ENCODE measurements around the gene PIK3R2. TPM values are rescaled to one million over a fixed set of nuclear protein-coding genes. Genes with fewer than 3 reads are reported as not detected.

PIK3R2 gene
- total RNA-seq, 2 donors from 2014 or later = 18.9 to 21.8 TPM

DNA sequence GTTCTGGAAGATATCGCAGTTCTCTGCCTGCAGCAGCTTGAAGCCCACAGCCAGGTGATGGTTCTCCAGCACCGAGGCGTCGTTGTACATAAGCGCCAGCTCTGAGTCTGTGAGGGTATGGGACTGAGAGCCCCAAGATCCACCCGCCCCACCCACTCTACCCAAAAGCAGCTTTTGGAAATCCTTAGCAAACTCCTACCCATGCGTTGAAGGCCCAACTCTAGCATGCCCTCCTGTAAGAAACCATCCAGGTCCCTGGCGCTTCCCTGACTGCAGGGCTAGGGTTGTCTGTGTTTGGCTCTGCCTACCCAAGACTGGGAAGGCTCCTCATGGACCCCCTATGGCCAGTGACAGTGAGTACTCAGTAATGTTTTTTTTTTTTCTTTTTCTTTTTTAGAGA is 63.8 kb downstream of the PIK3R2 start:
- WGBS, 2 donors = 91 to 93% methylated on average over 7 to 8 of the region's 8 CpGs
- Histone ChIP-seq H3K27me3 (no peaks in the 10 kb centered on the region), H3K4me1 (no peaks in the 10 kb centered on the region), H3K9me3 (no peaks in the 10 kb centered on the region), H3K4me3 (no peak overlapping the region), H3K27ac (no peak overlapping the region), H3K36me3 (replicated peaks in 1 of 2; ENCODE audit: insufficient read depth in 1 of 2, low read depth in 2 of 2) (no peaks in the 10 kb centered on the region)
- no peak for ATAC-seq
- intact Hi-C loops (cut with DNase I) = no loop called here
- DNase-seq = no peak
- TF ChIP-seq, protein P1, sequence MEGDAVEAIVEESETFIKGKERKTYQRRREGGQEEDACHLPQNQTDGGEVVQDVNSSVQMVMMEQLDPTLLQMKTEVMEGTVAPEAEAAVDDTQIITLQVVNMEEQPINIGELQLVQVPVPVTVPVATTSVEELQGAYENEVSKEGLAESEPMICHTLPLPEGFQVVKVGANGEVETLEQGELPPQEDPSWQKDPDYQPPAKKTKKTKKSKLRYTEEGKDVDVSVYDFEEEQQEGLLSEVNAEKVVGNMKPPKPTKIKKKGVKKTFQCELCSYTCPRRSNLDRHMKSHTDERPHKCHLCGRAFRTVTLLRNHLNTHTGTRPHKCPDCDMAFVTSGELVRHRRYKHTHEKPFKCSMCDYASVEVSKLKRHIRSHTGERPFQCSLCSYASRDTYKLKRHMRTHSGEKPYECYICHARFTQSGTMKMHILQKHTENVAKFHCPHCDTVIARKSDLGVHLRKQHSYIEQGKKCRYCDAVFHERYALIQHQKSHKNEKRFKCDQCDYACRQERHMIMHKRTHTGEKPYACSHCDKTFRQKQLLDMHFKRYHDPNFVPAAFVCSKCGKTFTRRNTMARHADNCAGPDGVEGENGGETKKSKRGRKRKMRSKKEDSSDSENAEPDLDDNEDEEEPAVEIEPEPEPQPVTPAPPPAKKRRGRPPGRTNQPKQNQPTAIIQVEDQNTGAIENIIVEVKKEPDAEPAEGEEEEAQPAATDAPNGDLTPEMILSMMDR (IDR thresholded peaks at IDR 0.05) = no peak
- TF ChIP-seq POLR2A (IDR thresholded peaks at IDR 0.05) = no peak

DNA sequence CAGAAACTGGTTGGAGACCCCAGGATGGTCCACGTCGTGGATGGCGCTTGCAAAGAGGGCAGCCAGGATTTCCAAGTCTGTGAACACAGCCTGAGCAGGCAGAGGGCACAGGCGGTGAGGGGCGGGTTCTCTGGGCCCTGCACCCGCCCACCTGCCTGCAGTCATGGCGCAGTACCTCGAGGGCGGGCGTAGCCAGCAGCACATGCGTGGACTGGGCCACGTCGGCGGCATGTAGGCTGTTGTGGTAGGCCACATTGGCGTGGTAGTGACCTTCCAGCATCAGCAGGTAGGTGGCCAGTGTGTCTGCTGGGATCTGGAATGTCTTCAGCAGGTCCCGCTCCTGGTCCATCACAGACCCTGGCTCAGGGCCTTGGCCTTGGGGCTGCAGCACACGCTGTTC is 65.2 kb downstream of the PIK3R2 start:
- H3K27ac ChIP-seq = no peak overlapping the region
- no peaks in the 10 kb centered on the region for H3K27me3 ChIP-seq
- intact Hi-C loops (cut with DNase I) = no loop called here
- H3K4me3 ChIP-seq = no peak overlapping the region
- WGBS, 2 donors = 75 to 85% methylated on average over 7 to 17 of the region's 17 CpGs
- no peaks in the 10 kb centered on the region for H3K4me1 ChIP-seq
- no peak for DNase-seq
- H3K36me3 ChIP-seq (replicated peaks in 1 of 2; ENCODE audit: insufficient read depth in 1 of 2, low read depth in 2 of 2) = no peaks in the 10 kb centered on the region
- ATAC-seq = no peak
- no peaks in the 10 kb centered on the region for H3K9me3 ChIP-seq
- TF ChIP-seq POLR2A (IDR thresholded peaks at IDR 0.05) = no peak
- TF ChIP-seq, protein P1 (IDR thresholded peaks at IDR 0.05) = no peak

GRCh38 chr19:18218600-18218999 is 65.6 kb downstream of the PIK3R2 start:
- TF ChIP-seq POLR2A (IDR thresholded peaks at IDR 0.05) = no peak
- TF ChIP-seq, protein P1 (IDR thresholded peaks at IDR 0.05) = no peak
- DNase-seq = no peak
- ATAC-seq = no peak
- Histone ChIP-seq H3K36me3 (replicated peaks in 1 of 2; ENCODE audit: insufficient read depth in 1 of 2, low read depth in 2 of 2) (no peaks in the 10 kb centered on the region), H3K9me3 (no peaks in the 10 kb centered on the region), H3K27me3 (no peaks in the 10 kb centered on the region), H3K4me1 (no peaks in the 10 kb centered on the region), H3K4me3 (no peak overlapping the region), H3K27ac (no peak overlapping the region)
- intact Hi-C loops (cut with DNase I) = no loop called here
- 79 to 90% methylated on average over 1 to 3 of the region's 3 CpGs for WGBS, 2 donors

Small RNA genes lying within 50 kb of the gene (small RNA-seq; reads per million reads assigned to genes)
- gene IFI30 = not detected

Other genes starting within 250 kb of the PIK3R2 start
- 10 to 100 TPM; 25.2 to 84.0 TPM for gene CCDC124, start 220.1 kb upstream of the PIK3R2 start, total RNA-seq
- gene KCNN1, start 186.1 kb upstream of the PIK3R2 start, total RNA-seq = not detected
- gene ARRDC2, start 145.0 kb upstream of the PIK3R2 start, total RNA-seq = 10 to 100 TPM; 23.1 to 30.1 TPM
- gene IL12RB1, start 66.2 kb upstream of the PIK3R2 start, total RNA-seq = 1 to 10 TPM in 1 of 2 donors, not detected in 1; 1.0 TPM
- 10 to 100 TPM; 17.6 to 35.3 TPM for gene MAST3, start 55.4 kb upstream of the PIK3R2 start, total RNA-seq
- gene IFI30, start 20.6 kb downstream of the PIK3R2 start, total RNA-seq = 10 to 100 TPM; 30.3 to 32.9 TPM
- 1 to 10 TPM; 3.4 to 5.6 TPM for gene MPV17L2, start 40.1 kb downstream of the PIK3R2 start, total RNA-seq
- gene RAB3A, start 50.9 kb downstream of the PIK3R2 start, total RNA-seq = 1 to 10 TPM in 1 of 2 donors, under 1 TPM in 1; 0.52 to 8.2 TPM
- gene PDE4C, start 73.3 kb downstream of the PIK3R2 start, total RNA-seq = under 1 TPM; under 0.01 to 0.26 TPM
- gene IQCN, start 121.3 kb downstream of the PIK3R2 start, total RNA-seq = 1 to 10 TPM; 5.6 to 7.0 TPM
- 100 to 1,000 TPM; 250 to 607 TPM for gene JUND, start 128.5 kb downstream of the PIK3R2 start, total RNA-seq
- gene LSM4, start 169.9 kb downstream of the PIK3R2 start, total RNA-seq = 10 to 100 TPM; 45.7 to 94.6 TPM
- 10 to 100 TPM; 22.1 to 37.6 TPM for gene PGPEP1, start 187.4 kb downstream of the PIK3R2 start, total RNA-seq
- gene GDF15, start 233.0 kb downstream of the PIK3R2 start, total RNA-seq = 10 to 100 TPM; 40.5 to 86.1 TPM
- 1 to 10 TPM in 1 of 2 donors, not detected in 1; 4.4 TPM for gene LRRC25, start 244.5 kb downstream of the PIK3R2 start, total RNA-seq

Measured in body of pancreas (tissue), 4 donors.